OCI-LY1 (cell line): ENCODE data around the gene ST6GALNAC3.

Experiments used
- H2AFZ ChIP-seq: fragments of 200-600 bp; sonication (generic), shearing (Covaris generic); 2 replicates; pipeline ENCODE4 v1.6.0; 2014; ENCODE audit warnings: antibody characterized with exemption, mild to moderate bottlenecking, low read length
- H3F3A ChIP-seq: fragments of 200-600 bp; sonication (generic), shearing (Covaris generic); 2 replicates; pipeline ENCODE4 v1.6.0; 2014; ENCODE audit warnings: mild to moderate bottlenecking, antibody characterized with exemption, low read length, moderate library complexity; ENCODE audit not compliant: insufficient read depth
- H3K27ac ChIP-seq: fragments of 200-600 bp; sonication (generic); 2 replicates; pipeline ENCODE4 v1.5.1; 2014; ENCODE audit warnings: low read length, mixed run types, mild to moderate bottlenecking, low read depth; ENCODE audit not compliant: poor library complexity, severe bottlenecking
- H3K27me3 ChIP-seq: fragments of 200-600 bp; sonication (generic); 2 replicates; pipeline ENCODE4 v1.6.0; 2014; ENCODE audit warnings: antibody characterized with exemption, mild to moderate bottlenecking, low read length, moderate library complexity; ENCODE audit not compliant: insufficient read depth
- H3K36me3 ChIP-seq: fragments of 200-600 bp; sonication (generic); 2 replicates; pipeline ENCODE4 v1.6.1; 2014; ENCODE audit warnings: mild to moderate bottlenecking, antibody characterized with exemption, low read length, moderate library complexity, mixed read lengths; ENCODE audit not compliant: insufficient read depth
- H3K4me1 ChIP-seq: fragments of 200-600 bp; sonication (generic); 2 replicates; pipeline ENCODE4 v1.5.1; 2014; ENCODE audit warnings: mild to moderate bottlenecking, low read length, moderate library complexity; ENCODE audit not compliant: insufficient read depth, severe bottlenecking
- H3K4me2 ChIP-seq: fragments of 200-600 bp; sonication (generic), shearing (Covaris generic); 2 replicates; pipeline ENCODE4 v1.6.1; 2014; ENCODE audit warnings: low read length
- H3K4me3 ChIP-seq: fragments of 200-600 bp; sonication (generic); 2 replicates; pipeline ENCODE4 v1.5.1; 2014; ENCODE audit warnings: low read length, low read depth, mild to moderate bottlenecking, mixed read lengths; ENCODE audit not compliant: poor library complexity, severe bottlenecking
- H3K79me2 ChIP-seq: fragments of 200-600 bp; shearing (Covaris generic); 2 replicates; pipeline ENCODE4 v1.6.1; 2016; ENCODE audit warnings: mixed run types, low read length, mixed read lengths; ENCODE audit not compliant: insufficient read depth
- H3K9ac ChIP-seq: fragments of 200-600 bp; sonication (generic), shearing (Covaris generic); 2 replicates; pipeline ENCODE4 v1.6.1; 2014; ENCODE audit warnings: mild to moderate bottlenecking, low read length, mixed read lengths
- H3K9me2 ChIP-seq: fragments of 200-600 bp; sonication (generic), shearing (Covaris generic); 2 replicates; pipeline ENCODE4 v1.6.1; 2014; ENCODE audit warnings: low read depth, mild to moderate bottlenecking, low read length, mixed read lengths
- H3K9me3 ChIP-seq: fragments of 200-600 bp; shearing (Covaris generic); 2 replicates; pipeline ENCODE4 v1.6.1; 2014; ENCODE audit warnings: low read length, mixed read lengths
- H4K20me1 ChIP-seq: fragments of 200-600 bp; sonication (generic), shearing (Covaris generic); 2 replicates; pipeline ENCODE4 v1.6.0; 2016; ENCODE audit warnings: mild to moderate bottlenecking, low read length; ENCODE audit not compliant: insufficient read depth
- CTCF ChIP-seq: fragments of 200-600 bp; sonication (generic), shearing (Covaris generic); IDR thresholded peaks from 2 replicates; pipeline ENCODE4 v1.5.1; 2017; ENCODE audit warnings: mild to moderate bottlenecking, antibody characterized with exemption, low read length, moderate library complexity, mixed read lengths
- EZH2 ChIP-seq: fragments of 200-600 bp; sonication (generic), shearing (Covaris generic); IDR thresholded peaks from 2 replicates; pipeline ENCODE4 v1.8.0; 2017; ENCODE audit warnings: borderline replicate concordance, mixed run types, mild to moderate bottlenecking, antibody characterized with exemption, low read length, moderate library complexity, mixed read lengths

The ST6GALNAC3 gene

DNA sequence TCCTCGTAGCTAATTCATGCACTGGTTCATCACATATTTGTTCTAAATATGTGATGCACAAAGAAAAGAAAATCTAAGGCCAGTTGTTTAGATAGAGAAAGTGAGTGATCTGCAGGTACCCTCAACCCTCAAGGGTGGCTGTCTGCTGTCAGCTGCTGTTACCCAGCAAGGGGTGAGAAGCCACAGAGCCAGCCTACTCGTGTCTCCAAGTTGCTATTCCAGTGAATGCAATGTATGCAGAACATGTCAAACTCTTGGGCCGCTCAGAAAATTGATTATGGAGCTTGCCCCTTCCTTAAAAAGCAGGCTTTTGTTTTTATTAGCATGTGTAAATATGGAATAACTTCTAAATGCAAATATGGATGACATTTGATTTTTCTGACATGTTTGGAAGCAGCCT, 456.4 kb downstream of the ST6GALNAC3 start:
- H3K9ac ChIP-seq = no peak overlapping the region
- no peaks in the 10 kb centered on the region for H3K27me3 ChIP-seq
- no peaks in the 10 kb centered on the region for H3K79me2 ChIP-seq
- no peak for TF ChIP-seq CTCF
- TF ChIP-seq EZH2 = no peak
- H3K9me2 ChIP-seq = no peaks in the 10 kb centered on the region
- H3K27ac ChIP-seq = no peak overlapping the region
- H2AFZ ChIP-seq = no peak overlapping the region
- H3K36me3 ChIP-seq = no peaks in the 10 kb centered on the region
- H3F3A ChIP-seq = no peaks in the 10 kb centered on the region
- no peaks in the 10 kb centered on the region for H3K4me1 ChIP-seq
- H3K4me2 ChIP-seq = no peak overlapping the region
- H4K20me1 ChIP-seq = no peaks in the 10 kb centered on the region
- H3K9me3 ChIP-seq = no peaks in the 10 kb centered on the region
- H3K4me3 ChIP-seq = no peak overlapping the region

GRCh38 chr1:76541618-76542017, 467.1 kb downstream of the ST6GALNAC3 start:
- Histone ChIP-seq H4K20me1 (no peaks in the 10 kb centered on the region), H3K9me2 (no peaks in the 10 kb centered on the region), H3K36me3 (no peaks in the 10 kb centered on the region), H3K27me3 (no peaks in the 10 kb centered on the region), H3K9me3 (no peaks in the 10 kb centered on the region), H3K9ac (no peak overlapping the region), H2AFZ (no peak overlapping the region), H3K27ac (no peak overlapping the region), H3K4me1 (no peaks in the 10 kb centered on the region), H3K4me2 (no peak overlapping the region), H3K79me2 (no peaks in the 10 kb centered on the region), H3F3A (no peaks in the 10 kb centered on the region), H3K4me3 (no peak overlapping the region)
- TF ChIP-seq CTCF (no peak), EZH2 (no peak)

DNA sequence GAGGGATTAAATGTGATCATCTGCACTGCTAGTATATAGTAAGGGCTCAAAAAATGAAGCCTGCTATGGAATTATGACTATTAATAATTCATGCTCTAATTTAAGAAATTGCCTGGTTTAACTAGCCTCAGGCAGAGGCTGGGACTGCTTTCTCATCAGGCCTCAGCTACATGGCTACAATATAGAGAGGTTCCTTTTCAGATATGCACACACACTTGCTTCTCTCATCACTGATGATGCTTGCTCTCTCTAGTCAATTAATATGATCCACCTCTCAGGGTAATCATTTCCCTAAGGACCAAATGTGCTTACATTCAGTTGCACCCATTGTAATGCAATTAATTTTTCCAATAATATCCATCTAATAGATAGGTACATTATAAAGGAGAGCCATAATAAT, 467.8 kb downstream of the ST6GALNAC3 start:
- Histone ChIP-seq H3K36me3 (no peaks in the 10 kb centered on the region), H3K9me3 (no peaks in the 10 kb centered on the region), H3K9me2 (no peaks in the 10 kb centered on the region), H3K27me3 (no peaks in the 10 kb centered on the region), H4K20me1 (no peaks in the 10 kb centered on the region), H3K9ac (no peak overlapping the region), H3K4me2 (no peak overlapping the region), H3K4me1 (no peaks in the 10 kb centered on the region), H3F3A (no peaks in the 10 kb centered on the region), H3K27ac (no peak overlapping the region), H3K4me3 (no peak overlapping the region), H2AFZ (no peak overlapping the region), H3K79me2 (no peaks in the 10 kb centered on the region)
- TF ChIP-seq EZH2 (no peak), CTCF (no peak)
